GM23338 (cell line): ENCODE data around the gene MAD1L1. TPM values are rescaled to one million over a fixed set of nuclear protein-coding genes. Genes with fewer than 3 reads are reported as not detected.

Source experiments
- ATAC-seq: fragments of 200-7000 bp; cut with Tn5 transposase; 3 replicates; pipeline ENCODE4 v1.9.1; 2020
- DNase-seq: peaks from one replicate; pipeline ENCODE4 v3.0.0-alpha.2; 2015; ENCODE audit warnings: low spot score
- H2AFZ ChIP-seq: fragments of 200-600 bp; sonication (generic); 2 replicates; pipeline ENCODE4 v1.8.0; 2016; ENCODE audit warnings: antibody characterized with exemption, mild to moderate bottlenecking, moderate library complexity
- H3F3A ChIP-seq: fragments of 200-600 bp; sonication (generic); replicated peaks from 2 replicates; pipeline ENCODE4 v1.8.0; 2017; ENCODE audit warnings: antibody characterized with exemption, mixed run types, low read depth
- H3K27ac ChIP-seq: fragments of 200-600 bp; sonication (generic); 2 replicates; pipeline ENCODE4 v1.6.1; 2016; ENCODE audit warnings: low read depth
- H3K27me3 ChIP-seq: fragments of 200-600 bp; sonication (generic); 2 replicates; pipeline ENCODE4 v1.8.0; 2016; ENCODE audit warnings: mild to moderate bottlenecking, mixed run types, moderate library complexity; ENCODE audit not compliant: insufficient read depth
- H3K36me3 ChIP-seq: fragments of 200-600 bp; sonication (generic); 2 replicates; pipeline ENCODE4 v1.8.0; 2016; ENCODE audit warnings: mild to moderate bottlenecking; ENCODE audit not compliant: insufficient read depth
- H3K4me1 ChIP-seq: fragments of 200-600 bp; sonication (generic); 2 replicates; pipeline ENCODE4 v1.8.0; 2016; ENCODE audit warnings: mild to moderate bottlenecking, moderate library complexity; ENCODE audit not compliant: insufficient read depth
- H3K4me2 ChIP-seq: fragments of 200-600 bp; sonication (generic); 2 replicates; pipeline ENCODE4 v1.7.1; 2017; ENCODE audit warnings: mixed run types
- H3K4me3 ChIP-seq: fragments of 200-600 bp; sonication (generic); 2 replicates; pipeline ENCODE4 v1.6.1; 2016; ENCODE audit warnings: mixed run types
- H3K79me2 ChIP-seq: fragments of 200-600 bp; sonication (generic); replicated peaks from 2 replicates; pipeline ENCODE4 v1.8.0; 2017; ENCODE audit warnings: mild to moderate bottlenecking; ENCODE audit not compliant: insufficient read depth
- H3K9me2 ChIP-seq: fragments of 200-600 bp; sonication (generic); 2 replicates; pipeline ENCODE4 v1.8.0; 2017; ENCODE audit not compliant: insufficient read depth
- H4K20me1 ChIP-seq: fragments of 200-600 bp; sonication (generic); replicated peaks from 2 replicates; pipeline ENCODE4 v1.8.0; 2017; ENCODE audit warnings: mild to moderate bottlenecking; ENCODE audit not compliant: insufficient read depth
- H3K27ac Mint-ChIP-seq: 2 replicates; pipeline ENCODE4 v1.8.0; 2020; ENCODE audit warnings: inconsistent platforms, mild to moderate bottlenecking, moderate library complexity, mixed read lengths
- H3K27me3 Mint-ChIP-seq: 3 replicates; pipeline ENCODE4 v1.8.0; 2022; ENCODE audit warnings: low read depth, mild to moderate bottlenecking, moderate library complexity, mixed read lengths, inconsistent platforms; ENCODE audit not compliant: insufficient read depth, poor library complexity
- H3K36me3 Mint-ChIP-seq: 3 replicates; pipeline ENCODE4 v1.8.0; 2021; ENCODE audit warnings: low read depth, mild to moderate bottlenecking, inconsistent platforms, moderate library complexity, mixed read lengths
- H3K4me1 Mint-ChIP-seq: 3 replicates; pipeline ENCODE4 v1.8.0; 2020; ENCODE audit warnings: mild to moderate bottlenecking, inconsistent platforms, mixed read lengths
- H3K4me3 Mint-ChIP-seq: 3 replicates; pipeline ENCODE4 v1.8.0; 2021; ENCODE audit warnings: moderate library complexity, mild to moderate bottlenecking, inconsistent platforms, mixed read lengths
- H3K9me3 Mint-ChIP-seq: 3 replicates; pipeline ENCODE4 v1.8.0; 2020; ENCODE audit warnings: moderate library complexity, mild to moderate bottlenecking, inconsistent platforms, mixed read lengths
- EZH2 ChIP-seq: fragments of 200-600 bp; sonication (generic); IDR thresholded peaks from one replicate; pipeline ENCODE4 v1.8.0; 2017; ENCODE audit warnings: antibody characterized with exemption, mild to moderate bottlenecking, low read depth; ENCODE audit not compliant: unreplicated experiment
- JUNB ChIP-seq: IDR thresholded peaks from one replicate; pipeline ENCODE4 v1.6.1; 2016; ENCODE audit warnings: antibody characterized with exemption; ENCODE audit not compliant: unreplicated experiment
- NANOG ChIP-seq: IDR thresholded peaks from 2 replicates; pipeline ENCODE4 v1.6.1; 2016; ENCODE audit warnings: antibody characterized with exemption, borderline replicate concordance
- POLR2AphosphoS5 ChIP-seq: IDR thresholded peaks from 2 replicates; pipeline ENCODE4 v1.6.1; 2016; ENCODE audit warnings: antibody characterized with exemption, low read depth
- STAT1 ChIP-seq: IDR thresholded peaks from one replicate; pipeline ENCODE4 v1.6.1; 2016; ENCODE audit warnings: antibody characterized with exemption; ENCODE audit not compliant: unreplicated experiment
- polyA plus RNA-seq: library from polyadenylated mRNA; unstranded; fragments of >200 nt; fragmentation: Nextera tagmentation; extraction: Ambion mirVana; gene quantifications from 2 replicates; pipeline ENCODE4 v1.2.1, GENCODE V29; 2016
- total RNA-seq: library from RNA; depleted of rRNA; stranded (reverse); fragments of >200 nt; shearing (Covaris generic); gene quantifications from 2 replicates; pipeline ENCODE4 v1.2.3, GENCODE V29; 2014
- TF ChIP-seq, protein P1 (sequence below): fragments of 250-450 bp; sonication (Bioruptor Pico); IDR thresholded peaks from 2 replicates; pipeline ENCODE4 v1.5.0; 2020; ENCODE audit warnings: mild to moderate bottlenecking, moderate library complexity
- TF ChIP-seq, protein P2 (sequence below), 2 experiments: fragments of 200-600 bp in 1 of 2; sonication (generic) in 1 of 2; conservative IDR thresholded peaks; 2 replicates each; pipeline versions ENCODE4 v1.5.1 to v1.6.1; 2016 to 2017; ENCODE audit warnings: antibody characterized with exemption in 2 of 2, low read depth in 2 of 2, mild to moderate bottlenecking in 2 of 2, moderate library complexity in 1 of 2

The MAD1L1 gene
- total and polyA plus RNA-seq, 2 experiments from 2014 or later, result 40.3 to 59.3 TPM

DNA sequence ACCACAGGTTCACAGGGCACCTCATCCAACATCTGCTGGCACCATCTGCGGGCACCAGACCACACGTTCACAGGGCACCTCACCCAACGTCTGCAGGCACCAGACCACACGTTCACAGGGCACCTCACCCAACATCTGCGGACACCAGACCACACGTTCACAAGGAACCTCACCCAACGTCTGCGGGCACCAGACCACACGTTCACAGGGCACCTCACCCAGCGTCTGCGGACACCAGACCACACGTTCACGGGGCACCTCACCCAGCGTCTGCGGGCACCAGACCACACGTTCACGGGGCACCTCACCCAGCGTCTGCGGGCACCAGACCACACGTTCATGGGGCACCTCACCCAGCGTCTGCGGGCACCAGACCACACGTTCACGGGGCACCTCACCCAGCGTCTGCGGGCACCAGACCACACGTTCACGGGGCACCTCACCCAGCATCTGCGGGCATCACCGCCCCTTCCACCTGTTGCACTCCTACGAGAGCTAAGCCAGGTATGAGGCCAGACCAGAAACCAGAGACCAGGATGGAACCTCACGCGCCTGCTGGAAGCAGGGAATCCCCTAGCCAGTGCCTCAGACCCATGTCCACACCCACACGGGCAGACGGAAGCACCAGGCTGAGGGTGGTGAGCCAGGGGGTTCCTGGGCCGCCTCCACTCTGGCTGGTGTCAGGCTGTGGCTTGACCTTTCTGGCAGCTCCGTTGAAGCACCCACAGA is 182.8 kb downstream of the MAD1L1 start (continued):
- TF ChIP-seq, protein P1, sequence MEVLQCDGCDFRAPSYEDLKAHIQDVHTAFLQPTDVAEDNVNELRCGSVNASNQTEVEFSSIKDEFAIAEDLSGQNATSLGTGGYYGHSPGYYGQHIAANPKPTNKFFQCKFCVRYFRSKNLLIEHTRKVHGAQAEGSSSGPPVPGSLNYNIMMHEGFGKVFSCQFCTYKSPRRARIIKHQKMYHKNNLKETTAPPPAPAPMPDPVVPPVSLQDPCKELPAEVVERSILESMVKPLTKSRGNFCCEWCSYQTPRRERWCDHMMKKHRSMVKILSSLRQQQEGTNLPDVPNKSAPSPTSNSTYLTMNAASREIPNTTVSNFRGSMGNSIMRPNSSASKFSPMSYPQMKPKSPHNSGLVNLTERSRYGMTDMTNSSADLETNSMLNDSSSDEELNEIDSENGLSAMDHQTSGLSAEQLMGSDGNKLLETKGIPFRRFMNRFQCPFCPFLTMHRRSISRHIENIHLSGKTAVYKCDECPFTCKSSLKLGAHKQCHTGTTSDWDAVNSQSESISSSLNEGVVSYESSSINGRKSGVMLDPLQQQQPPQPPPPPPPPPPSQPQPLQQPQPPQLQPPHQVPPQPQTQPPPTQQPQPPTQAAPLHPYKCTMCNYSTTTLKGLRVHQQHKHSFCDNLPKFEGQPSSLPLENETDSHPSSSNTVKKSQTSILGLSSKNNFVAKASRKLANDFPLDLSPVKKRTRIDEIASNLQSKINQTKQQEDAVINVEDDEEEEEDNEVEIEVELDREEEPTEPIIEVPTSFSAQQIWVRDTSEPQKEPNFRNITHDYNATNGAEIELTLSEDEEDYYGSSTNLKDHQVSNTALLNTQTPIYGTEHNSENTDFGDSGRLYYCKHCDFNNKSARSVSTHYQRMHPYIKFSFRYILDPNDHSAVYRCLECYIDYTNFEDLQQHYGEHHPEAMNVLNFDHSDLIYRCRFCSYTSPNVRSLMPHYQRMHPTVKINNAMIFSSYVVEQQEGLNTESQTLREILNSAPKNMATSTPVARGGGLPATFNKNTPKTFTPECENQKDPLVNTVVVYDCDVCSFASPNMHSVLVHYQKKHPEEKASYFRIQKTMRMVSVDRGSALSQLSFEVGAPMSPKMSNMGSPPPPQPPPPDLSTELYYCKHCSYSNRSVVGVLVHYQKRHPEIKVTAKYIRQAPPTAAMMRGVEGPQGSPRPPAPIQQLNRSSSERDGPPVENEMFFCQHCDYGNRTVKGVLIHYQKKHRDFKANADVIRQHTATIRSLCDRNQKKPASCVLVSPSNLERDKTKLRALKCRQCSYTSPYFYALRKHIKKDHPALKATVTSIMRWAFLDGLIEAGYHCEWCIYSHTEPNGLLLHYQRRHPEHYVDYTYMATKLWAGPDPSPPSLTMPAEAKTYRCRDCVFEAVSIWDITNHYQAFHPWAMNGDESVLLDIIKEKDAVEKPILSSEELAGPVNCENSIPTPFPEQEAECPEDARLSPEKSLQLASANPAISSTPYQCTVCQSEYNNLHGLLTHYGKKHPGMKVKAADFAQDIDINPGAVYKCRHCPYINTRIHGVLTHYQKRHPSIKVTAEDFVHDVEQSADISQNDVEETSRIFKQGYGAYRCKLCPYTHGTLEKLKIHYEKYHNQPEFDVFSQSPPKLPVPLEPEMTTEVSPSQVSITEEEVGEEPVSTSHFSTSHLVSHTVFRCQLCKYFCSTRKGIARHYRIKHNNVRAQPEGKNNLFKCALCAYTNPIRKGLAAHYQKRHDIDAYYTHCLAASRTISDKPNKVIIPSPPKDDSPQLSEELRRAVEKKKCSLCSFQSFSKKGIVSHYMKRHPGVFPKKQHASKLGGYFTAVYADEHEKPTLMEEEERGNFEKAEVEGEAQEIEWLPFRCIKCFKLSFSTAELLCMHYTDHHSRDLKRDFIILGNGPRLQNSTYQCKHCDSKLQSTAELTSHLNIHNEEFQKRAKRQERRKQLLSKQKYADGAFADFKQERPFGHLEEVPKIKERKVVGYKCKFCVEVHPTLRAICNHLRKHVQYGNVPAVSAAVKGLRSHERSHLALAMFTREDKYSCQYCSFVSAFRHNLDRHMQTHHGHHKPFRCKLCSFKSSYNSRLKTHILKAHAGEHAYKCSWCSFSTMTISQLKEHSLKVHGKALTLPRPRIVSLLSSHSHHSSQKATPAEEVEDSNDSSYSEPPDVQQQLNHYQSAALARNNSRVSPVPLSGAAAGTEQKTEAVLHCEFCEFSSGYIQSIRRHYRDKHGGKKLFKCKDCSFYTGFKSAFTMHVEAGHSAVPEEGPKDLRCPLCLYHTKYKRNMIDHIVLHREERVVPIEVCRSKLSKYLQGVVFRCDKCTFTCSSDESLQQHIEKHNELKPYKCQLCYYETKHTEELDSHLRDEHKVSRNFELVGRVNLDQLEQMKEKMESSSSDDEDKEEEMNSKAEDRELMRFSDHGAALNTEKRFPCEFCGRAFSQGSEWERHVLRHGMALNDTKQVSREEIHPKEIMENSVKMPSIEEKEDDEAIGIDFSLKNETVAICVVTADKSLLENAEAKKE, result no peak

DNA sequence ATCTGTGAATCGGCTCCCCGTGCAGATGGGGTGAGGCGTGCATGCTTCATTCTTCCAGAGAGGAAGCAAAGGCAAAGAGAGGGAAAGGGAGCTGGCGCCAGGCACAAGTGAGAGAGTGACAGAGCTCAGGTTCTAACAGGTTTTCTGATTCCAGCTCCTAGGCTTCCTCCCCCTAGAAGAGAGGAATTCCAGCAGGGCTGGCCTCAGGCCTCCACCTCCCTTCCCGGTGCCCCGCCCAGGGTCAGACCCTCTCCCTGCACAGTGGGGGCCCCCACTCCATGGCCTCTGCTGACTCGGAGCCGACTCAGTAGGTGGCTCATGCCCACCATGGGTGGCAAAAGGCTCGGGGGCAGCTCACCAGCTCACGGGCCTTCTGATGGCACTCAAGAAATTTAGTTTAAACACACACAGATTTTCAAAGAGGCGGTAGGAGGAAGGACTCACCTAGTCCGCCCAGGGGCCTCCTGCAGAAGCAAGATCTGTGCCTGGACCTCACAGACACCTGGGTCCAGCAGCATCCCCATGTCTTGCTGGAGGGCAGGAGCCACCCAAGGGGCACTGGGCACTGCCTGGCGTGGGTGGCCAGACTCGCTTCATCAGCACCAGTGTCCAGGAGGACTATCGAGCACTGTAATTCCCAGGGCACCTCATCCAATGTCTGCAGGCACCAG is 183.5 kb downstream of the MAD1L1 start:
- Mint-ChIP-seq H3K4me1 (peaks cover 10% of the 10 kb centered on the region), H3K27ac (no peak overlapping the region), H3K4me3 (no peak overlapping the region), H3K36me3 (peaks cover under 1% of the 10 kb centered on the region; the same call in 1 of the 3 replicates), H3K27me3 (peaks cover 12% of the 10 kb centered on the region), H3K9me3 (no peaks in the 10 kb centered on the region)
- H3K4me1 ChIP-seq, result no peaks in the 10 kb centered on the region
- no peaks in the 10 kb centered on the region for H3K27me3 ChIP-seq
- H3K4me3 ChIP-seq, result no peak overlapping the region
- H3K4me2 ChIP-seq, result no peak overlapping the region
- H2AFZ ChIP-seq, result no peak overlapping the region
- H3K27ac ChIP-seq, result no peak overlapping the region
- no peaks in the 10 kb centered on the region for H3F3A ChIP-seq
- H3K79me2 ChIP-seq, result no peaks in the 10 kb centered on the region
- no peaks in the 10 kb centered on the region for H3K9me2 ChIP-seq
- no peak for TF ChIP-seq EZH2
- no peak for TF ChIP-seq NANOG
- no peak for TF ChIP-seq STAT1
- TF ChIP-seq POLR2AphosphoS5, result no peak
- no peak for TF ChIP-seq JUNB
- TF ChIP-seq, protein P2, sequence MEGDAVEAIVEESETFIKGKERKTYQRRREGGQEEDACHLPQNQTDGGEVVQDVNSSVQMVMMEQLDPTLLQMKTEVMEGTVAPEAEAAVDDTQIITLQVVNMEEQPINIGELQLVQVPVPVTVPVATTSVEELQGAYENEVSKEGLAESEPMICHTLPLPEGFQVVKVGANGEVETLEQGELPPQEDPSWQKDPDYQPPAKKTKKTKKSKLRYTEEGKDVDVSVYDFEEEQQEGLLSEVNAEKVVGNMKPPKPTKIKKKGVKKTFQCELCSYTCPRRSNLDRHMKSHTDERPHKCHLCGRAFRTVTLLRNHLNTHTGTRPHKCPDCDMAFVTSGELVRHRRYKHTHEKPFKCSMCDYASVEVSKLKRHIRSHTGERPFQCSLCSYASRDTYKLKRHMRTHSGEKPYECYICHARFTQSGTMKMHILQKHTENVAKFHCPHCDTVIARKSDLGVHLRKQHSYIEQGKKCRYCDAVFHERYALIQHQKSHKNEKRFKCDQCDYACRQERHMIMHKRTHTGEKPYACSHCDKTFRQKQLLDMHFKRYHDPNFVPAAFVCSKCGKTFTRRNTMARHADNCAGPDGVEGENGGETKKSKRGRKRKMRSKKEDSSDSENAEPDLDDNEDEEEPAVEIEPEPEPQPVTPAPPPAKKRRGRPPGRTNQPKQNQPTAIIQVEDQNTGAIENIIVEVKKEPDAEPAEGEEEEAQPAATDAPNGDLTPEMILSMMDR (conservative IDR thresholded peaks at IDR 0.05; ENCODE audit: low read depth in 2 of 2), result no peak
- no peak for ATAC-seq
- no peaks in the 10 kb centered on the region for H4K20me1 ChIP-seq
- H3K36me3 ChIP-seq, result no peaks in the 10 kb centered on the region
- DNase-seq, result no peak
